ENCODE measurements around the gene TRPV6.

GRCh38 chr7:142867398-142868187, 18.0 kb downstream of the TRPV6 start:
- TF ChIP-seq CTCF (IDR thresholded peaks at IDR 0.05) = no peak
- TF ChIP-seq ZFX (IDR thresholded peaks at IDR 0.05; ENCODE audit: borderline replicate concordance) = no peak
